Measurements from ENCODE around the gene CYP26B1.

The CYP26B1 gene

DNA sequence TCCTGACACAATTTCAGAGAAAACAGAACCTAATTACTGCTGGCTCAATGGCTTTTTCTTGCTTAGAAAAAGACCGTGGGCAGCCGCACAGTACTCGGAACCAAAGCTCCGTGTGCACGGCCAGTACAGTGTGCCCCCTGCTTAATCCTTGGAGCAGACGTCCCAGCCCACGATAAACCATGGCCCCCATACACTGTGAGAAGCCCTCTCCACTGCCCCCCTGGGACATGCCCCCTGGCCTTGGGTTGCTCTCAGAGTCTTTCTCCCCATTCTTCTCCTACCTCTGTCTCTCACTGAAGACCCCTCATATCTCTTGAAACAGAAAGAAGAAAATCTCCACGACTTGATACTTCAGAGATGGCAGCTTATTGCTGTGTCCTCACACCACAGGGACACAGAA is 44.0 kb downstream of the CYP26B1 start:
- Histone ChIP-seq H3K27me3 (ENCODE audit: control insufficient read depth, insufficient read depth, low read length) (no peaks in the 10 kb centered on the region), H3K27ac (ENCODE audit: low read depth, low read length) (no peak overlapping the region), H3K9me3 (ENCODE audit: control insufficient read depth, insufficient read depth, low read length) (no peaks in the 10 kb centered on the region), H3K4me3 (ENCODE audit: low read depth, low read length) (no peak overlapping the region), H3K36me3 (ENCODE audit: control insufficient read depth, insufficient read depth, low read length) (no peaks in the 10 kb centered on the region), H3K9ac (ENCODE audit: low read depth, low read length) (no peak overlapping the region), H3K4me1 (ENCODE audit: control insufficient read depth, insufficient read depth, low read length) (no peaks in the 10 kb centered on the region)

DNA sequence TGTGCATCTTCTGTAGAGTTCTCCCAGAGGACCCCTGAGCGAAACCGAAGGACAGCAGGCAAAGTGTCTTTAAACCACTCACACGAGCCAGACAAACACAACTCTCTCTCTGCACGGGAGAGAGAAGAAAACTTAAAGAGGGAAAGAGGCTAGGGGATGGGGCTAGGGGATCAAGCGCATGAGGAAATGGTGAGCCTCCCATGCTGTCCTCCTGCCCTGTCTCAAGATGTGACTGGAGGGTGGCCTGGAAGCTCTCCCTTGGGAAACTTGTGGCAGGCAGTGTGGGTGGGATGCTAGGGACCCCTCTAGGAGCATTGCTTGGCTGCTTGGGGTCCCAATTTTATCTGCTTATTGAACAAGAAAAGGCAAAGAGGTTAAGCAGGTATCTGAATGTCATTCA is 44.5 kb downstream of the CYP26B1 start:
- no peak overlapping the region for H3K9ac ChIP-seq (ENCODE audit: low read depth, low read length)
- H3K27me3 ChIP-seq (ENCODE audit: control insufficient read depth, insufficient read depth, low read length) = no peaks in the 10 kb centered on the region
- no peaks in the 10 kb centered on the region for H3K9me3 ChIP-seq (ENCODE audit: control insufficient read depth, insufficient read depth, low read length)
- no peak overlapping the region for H3K4me3 ChIP-seq (ENCODE audit: low read depth, low read length)
- no peaks in the 10 kb centered on the region for H3K4me1 ChIP-seq (ENCODE audit: control insufficient read depth, insufficient read depth, low read length)
- no peaks in the 10 kb centered on the region for H3K36me3 ChIP-seq (ENCODE audit: control insufficient read depth, insufficient read depth, low read length)
- no peak overlapping the region for H3K27ac ChIP-seq (ENCODE audit: low read depth, low read length)

- H3K36me3 ChIP-seq (ENCODE audit: control insufficient read depth, insufficient read depth, low read length) = no peaks in the 10 kb centered on the region
- H3K27ac ChIP-seq (ENCODE audit: low read depth, low read length) = no peak overlapping the region
- no peak overlapping the region for H3K4me3 ChIP-seq (ENCODE audit: low read depth, low read length)
- H3K9ac ChIP-seq (ENCODE audit: low read depth, low read length) = no peak overlapping the region
- no peaks in the 10 kb centered on the region for H3K27me3 ChIP-seq (ENCODE audit: control insufficient read depth, insufficient read depth, low read length)
- H3K9me3 ChIP-seq (ENCODE audit: control insufficient read depth, insufficient read depth, low read length) = no peaks in the 10 kb centered on the region
- no peaks in the 10 kb centered on the region for H3K4me1 ChIP-seq (ENCODE audit: control insufficient read depth, insufficient read depth, low read length)
Measured at GRCh38 chr2:72098935-72099334, 48.7 kb downstream of the CYP26B1 start.

GRCh38 chr2:72097276-72097675 is 50.4 kb downstream of the CYP26B1 start:
- H3K36me3 ChIP-seq (ENCODE audit: control insufficient read depth, insufficient read depth, low read length) = no peaks in the 10 kb centered on the region
- no peak overlapping the region for H3K9ac ChIP-seq (ENCODE audit: low read depth, low read length)
- no peaks in the 10 kb centered on the region for H3K4me1 ChIP-seq (ENCODE audit: control insufficient read depth, insufficient read depth, low read length)
- no peaks in the 10 kb centered on the region for H3K9me3 ChIP-seq (ENCODE audit: control insufficient read depth, insufficient read depth, low read length)
- no peak overlapping the region for H3K27ac ChIP-seq (ENCODE audit: low read depth, low read length)
- H3K27me3 ChIP-seq (ENCODE audit: control insufficient read depth, insufficient read depth, low read length) = no peaks in the 10 kb centered on the region
- no peak overlapping the region for H3K4me3 ChIP-seq (ENCODE audit: low read depth, low read length)

DNA sequence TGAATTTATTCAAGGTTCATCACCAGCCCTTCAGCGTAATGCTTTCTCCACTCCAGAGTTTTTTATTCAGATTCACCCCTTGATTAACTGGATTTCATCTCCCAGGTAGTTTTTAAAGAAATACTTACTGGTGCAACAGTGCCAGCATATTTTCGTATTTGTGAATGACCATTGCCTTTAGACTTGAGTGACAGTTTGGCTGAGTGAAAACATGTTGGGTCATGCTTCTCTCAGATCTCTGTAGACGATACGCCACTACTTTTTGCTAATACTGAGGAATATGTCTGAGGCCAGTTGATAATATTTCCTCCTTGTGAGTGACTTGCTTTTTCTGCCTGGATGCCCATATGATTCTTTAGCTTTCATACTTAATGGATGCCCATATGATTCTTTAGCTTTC is 51.5 kb downstream of the CYP26B1 start:
- no peaks in the 10 kb centered on the region for H3K4me1 ChIP-seq (ENCODE audit: control insufficient read depth, insufficient read depth, low read length)
- H3K36me3 ChIP-seq (ENCODE audit: control insufficient read depth, insufficient read depth, low read length) = no peaks in the 10 kb centered on the region
- no peak overlapping the region for H3K4me3 ChIP-seq (ENCODE audit: low read depth, low read length)
- no peaks in the 10 kb centered on the region for H3K27me3 ChIP-seq (ENCODE audit: control insufficient read depth, insufficient read depth, low read length)
- H3K27ac ChIP-seq (ENCODE audit: low read depth, low read length) = no peak overlapping the region
- H3K9me3 ChIP-seq (ENCODE audit: control insufficient read depth, insufficient read depth, low read length) = no peaks in the 10 kb centered on the region
- no peak overlapping the region for H3K9ac ChIP-seq (ENCODE audit: low read depth, low read length)

DNA sequence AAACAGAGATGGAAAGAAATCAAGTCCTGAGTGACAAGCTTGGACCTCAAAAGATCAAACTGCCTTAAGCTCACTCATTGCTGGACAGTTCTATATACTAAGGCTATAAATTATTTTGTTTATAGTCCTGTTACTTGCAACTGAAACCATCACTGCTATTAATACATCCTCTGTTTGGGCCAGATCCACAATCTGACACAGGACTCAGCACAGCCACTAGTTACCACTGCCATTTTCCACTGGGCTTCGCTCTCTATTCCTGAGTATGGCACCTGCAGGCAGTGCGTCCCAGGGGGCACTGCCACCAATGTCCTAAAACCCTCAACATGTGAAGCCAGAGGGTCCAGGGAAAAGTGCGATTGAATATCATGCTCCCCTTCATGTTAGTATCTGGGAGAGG is 52.3 kb downstream of the CYP26B1 start:
- H3K36me3 ChIP-seq (ENCODE audit: control insufficient read depth, insufficient read depth, low read length) = no peaks in the 10 kb centered on the region
- no peak overlapping the region for H3K27ac ChIP-seq (ENCODE audit: low read depth, low read length)
- H3K27me3 ChIP-seq (ENCODE audit: control insufficient read depth, insufficient read depth, low read length) = no peaks in the 10 kb centered on the region
- no peak overlapping the region for H3K4me3 ChIP-seq (ENCODE audit: low read depth, low read length)
- H3K4me1 ChIP-seq (ENCODE audit: control insufficient read depth, insufficient read depth, low read length) = no peaks in the 10 kb centered on the region
- no peaks in the 10 kb centered on the region for H3K9me3 ChIP-seq (ENCODE audit: control insufficient read depth, insufficient read depth, low read length)
- no peak overlapping the region for H3K9ac ChIP-seq (ENCODE audit: low read depth, low read length)

DNA sequence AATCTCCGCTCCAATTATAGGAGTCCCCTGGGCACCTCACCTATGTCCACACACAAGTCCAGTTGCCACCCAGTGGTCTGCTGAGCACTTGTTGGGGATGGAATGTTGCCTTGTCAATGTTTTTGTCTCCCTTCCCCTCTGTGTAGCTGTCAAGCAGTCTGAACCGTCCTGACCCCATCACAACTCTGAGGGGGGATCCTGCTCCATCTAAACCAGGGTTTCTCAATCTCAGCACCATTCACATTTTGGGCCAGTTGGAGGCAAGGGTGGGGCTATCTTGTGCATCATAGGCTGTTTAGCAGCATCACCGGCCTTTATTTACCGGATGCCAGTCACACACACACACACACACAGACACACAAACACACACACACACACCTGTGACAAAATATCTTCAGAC is 53.0 kb downstream of the CYP26B1 start:
- no peak overlapping the region for H3K27ac ChIP-seq (ENCODE audit: low read depth, low read length)
- H3K27me3 ChIP-seq (ENCODE audit: control insufficient read depth, insufficient read depth, low read length) = no peaks in the 10 kb centered on the region
- no peaks in the 10 kb centered on the region for H3K4me1 ChIP-seq (ENCODE audit: control insufficient read depth, insufficient read depth, low read length)
- H3K36me3 ChIP-seq (ENCODE audit: control insufficient read depth, insufficient read depth, low read length) = no peaks in the 10 kb centered on the region
- H3K9ac ChIP-seq (ENCODE audit: low read depth, low read length) = no peak overlapping the region
- no peaks in the 10 kb centered on the region for H3K9me3 ChIP-seq (ENCODE audit: control insufficient read depth, insufficient read depth, low read length)
- no peak overlapping the region for H3K4me3 ChIP-seq (ENCODE audit: low read depth, low read length)

- Histone ChIP-seq H3K9ac (ENCODE audit: low read depth, low read length) (no peak overlapping the region), H3K4me3 (ENCODE audit: low read depth, low read length) (no peak overlapping the region), H3K4me1 (ENCODE audit: control insufficient read depth, insufficient read depth, low read length) (no peaks in the 10 kb centered on the region; the same call in 1 of the 2 replicates), H3K27ac (ENCODE audit: low read depth, low read length) (no peak overlapping the region), H3K36me3 (ENCODE audit: control insufficient read depth, insufficient read depth, low read length) (no peaks in the 10 kb centered on the region), H3K9me3 (ENCODE audit: control insufficient read depth, insufficient read depth, low read length) (no peaks in the 10 kb centered on the region), H3K27me3 (ENCODE audit: control insufficient read depth, insufficient read depth, low read length) (no peaks in the 10 kb centered on the region)
Measured at GRCh38 chr2:72092111-72092510, 55.6 kb downstream of the CYP26B1 start.

GRCh38 chr2:72090781-72091482 is 56.7 kb downstream of the CYP26B1 start:
- H3K36me3 ChIP-seq (ENCODE audit: control insufficient read depth, insufficient read depth, low read length) = no peaks in the 10 kb centered on the region
- H3K9ac ChIP-seq (ENCODE audit: low read depth, low read length) = no peak overlapping the region
- no peaks in the 10 kb centered on the region for H3K27me3 ChIP-seq (ENCODE audit: control insufficient read depth, insufficient read depth, low read length)
- H3K9me3 ChIP-seq (ENCODE audit: control insufficient read depth, insufficient read depth, low read length) = no peaks in the 10 kb centered on the region
- H3K27ac ChIP-seq (ENCODE audit: low read depth, low read length) = no peak overlapping the region
- no peak overlapping the region for H3K4me3 ChIP-seq (ENCODE audit: low read depth, low read length)
- H3K4me1 ChIP-seq (ENCODE audit: control insufficient read depth, insufficient read depth, low read length) = no peaks in the 10 kb centered on the region; the same call in 1 of the 2 replicates

- no peaks in the 10 kb centered on the region for H3K9me3 ChIP-seq (ENCODE audit: control insufficient read depth, insufficient read depth, low read length)
- no peak overlapping the region for H3K9ac ChIP-seq (ENCODE audit: low read depth, low read length)
- no peaks in the 10 kb centered on the region; the same call in 1 of the 2 replicates for H3K4me1 ChIP-seq (ENCODE audit: control insufficient read depth, insufficient read depth, low read length)
- H3K36me3 ChIP-seq (ENCODE audit: control insufficient read depth, insufficient read depth, low read length) = no peaks in the 10 kb centered on the region
- H3K4me3 ChIP-seq (ENCODE audit: low read depth, low read length) = no peak overlapping the region
- H3K27me3 ChIP-seq (ENCODE audit: control insufficient read depth, insufficient read depth, low read length) = no peaks in the 10 kb centered on the region
- H3K27ac ChIP-seq (ENCODE audit: low read depth, low read length) = no peak overlapping the region
Measured at GRCh38 chr2:72090271-72090720, 57.4 kb downstream of the CYP26B1 start.

DNA sequence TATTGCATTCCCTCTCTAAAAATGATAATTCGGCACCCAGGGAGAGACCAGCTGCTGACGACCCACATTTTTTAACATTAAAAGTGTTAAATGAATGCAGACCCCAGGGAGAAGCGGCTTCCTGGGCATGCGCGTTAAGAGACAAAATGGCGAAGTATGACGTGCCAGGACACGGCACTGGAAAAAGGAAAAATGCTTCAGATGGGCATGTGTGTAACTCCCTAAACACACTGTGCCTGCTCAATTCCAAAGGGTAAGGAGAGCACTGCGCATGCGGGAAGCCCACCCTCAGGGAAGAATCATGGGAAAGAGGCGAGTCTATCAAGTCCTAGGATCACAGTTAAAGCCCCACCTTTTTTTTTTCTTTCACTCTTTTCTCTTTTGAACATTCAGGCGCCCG is 58.1 kb downstream of the CYP26B1 start:
- no peaks in the 10 kb centered on the region for H3K27me3 ChIP-seq (ENCODE audit: control insufficient read depth, insufficient read depth, low read length)
- H3K9ac ChIP-seq (ENCODE audit: low read depth, low read length) = no peak overlapping the region
- H3K4me3 ChIP-seq (ENCODE audit: low read depth, low read length) = no peak overlapping the region
- H3K4me1 ChIP-seq (ENCODE audit: control insufficient read depth, insufficient read depth, low read length) = no peaks in the 10 kb centered on the region; the same call in 1 of the 2 replicates
- H3K9me3 ChIP-seq (ENCODE audit: control insufficient read depth, insufficient read depth, low read length) = no peaks in the 10 kb centered on the region
- H3K36me3 ChIP-seq (ENCODE audit: control insufficient read depth, insufficient read depth, low read length) = no peaks in the 10 kb centered on the region
- no peak overlapping the region for H3K27ac ChIP-seq (ENCODE audit: low read depth, low read length)
